H1 (cell line): ENCODE measurements around the gene PRC1. TPM values are rescaled to one million over a fixed set of nuclear protein-coding genes. Genes with fewer than 3 reads are reported as not detected.

Experiments used
- ASH2L ChIP-seq: fragments of 200-600, 300-600 bp; sonication (generic); IDR thresholded peaks from one replicate; pipeline ENCODE4 v1.7.1; 2017; ENCODE audit warnings: low read length
- KDM5A ChIP-seq: fragments of 200-600 bp; IDR thresholded peaks from 2 replicates; pipeline ENCODE4 v1.7.1; 2012; ENCODE audit warnings: mild to moderate bottlenecking, low read length, inconsistent platforms, mixed read lengths
- NANOG ChIP-seq: IDR thresholded peaks from 2 replicates; pipeline ENCODE4 v1.6.1; 2011; ENCODE audit warnings: low read length, low read depth, mild to moderate bottlenecking, inconsistent platforms; ENCODE audit not compliant: insufficient read depth, poor library complexity, severe bottlenecking
- RXRA ChIP-seq: IDR thresholded peaks from 2 replicates; pipeline ENCODE4 v1.6.1; 2011; ENCODE audit warnings: low read depth, mild to moderate bottlenecking, low read length, moderate library complexity; ENCODE audit not compliant: insufficient read depth
- SP4 ChIP-seq: IDR thresholded peaks from 2 replicates; pipeline ENCODE4 v1.6.1; 2012; ENCODE audit warnings: low read length, inconsistent platforms
- SRF ChIP-seq: IDR thresholded peaks from 2 replicates; pipeline ENCODE4 v1.6.1; 2011; ENCODE audit warnings: mild to moderate bottlenecking, low read depth, low read length, moderate library complexity
- polyA plus RNA-seq, 7 experiments: library from polyadenylated mRNA; depleted of rRNA in 3 of 7; stranded (reverse) in 5 of 7; unstranded in 2 of 7; fragments of >200 nt in 5 of 7; fragments of 200-250 nt in 2 of 7; gene quantifications; 1 replicate in 5 of 7; 2 replicates in 1 of 7; 4 replicates in 1 of 7; pipeline versions ENCODE4 v1.2.1 to v1.2.3, GENCODE V29; 2011 to 2013; ENCODE audit warnings: missing spikeins in 2 of 7, mixed read lengths in 2 of 7
- total RNA-seq: library from RNA; stranded (reverse); fragmentation: NEBNext Ultra II Directional; extraction: Animal tissue kit (Norgen Biotek cat#: 25700); gene quantifications from 2 replicates; pipeline ENCODE4 v1.2.1, GENCODE V29; 2021
- TF ChIP-seq, protein P1 (sequence below), 3 experiments: IDR thresholded peaks; 1 replicate in 2 of 3; 2 replicates in 1 of 3; pipeline versions ENCODE4 v1.5.1 to v1.6.1; 2011; ENCODE audit warnings: low read length in 3 of 3, mild to moderate bottlenecking in 3 of 3, inconsistent platforms in 2 of 3, low read depth in 1 of 3, moderate library complexity in 1 of 3; ENCODE audit not compliant: insufficient read depth in 1 of 3; ENCODE audit errors: control extremely low read depth in 1 of 3
- TF ChIP-seq, protein P2 (sequence below): IDR thresholded peaks from 2 replicates; pipeline ENCODE4 v1.6.1; 2011; ENCODE audit warnings: low read depth, mild to moderate bottlenecking, low read length; ENCODE audit not compliant: insufficient read depth

The PRC1 gene
- total and polyA plus RNA-seq, 2 of the 8 experiments (the other 6 are each of a cell fraction or from before 2014, with no cell fraction given) = 90.7 to 181 TPM

DNA sequence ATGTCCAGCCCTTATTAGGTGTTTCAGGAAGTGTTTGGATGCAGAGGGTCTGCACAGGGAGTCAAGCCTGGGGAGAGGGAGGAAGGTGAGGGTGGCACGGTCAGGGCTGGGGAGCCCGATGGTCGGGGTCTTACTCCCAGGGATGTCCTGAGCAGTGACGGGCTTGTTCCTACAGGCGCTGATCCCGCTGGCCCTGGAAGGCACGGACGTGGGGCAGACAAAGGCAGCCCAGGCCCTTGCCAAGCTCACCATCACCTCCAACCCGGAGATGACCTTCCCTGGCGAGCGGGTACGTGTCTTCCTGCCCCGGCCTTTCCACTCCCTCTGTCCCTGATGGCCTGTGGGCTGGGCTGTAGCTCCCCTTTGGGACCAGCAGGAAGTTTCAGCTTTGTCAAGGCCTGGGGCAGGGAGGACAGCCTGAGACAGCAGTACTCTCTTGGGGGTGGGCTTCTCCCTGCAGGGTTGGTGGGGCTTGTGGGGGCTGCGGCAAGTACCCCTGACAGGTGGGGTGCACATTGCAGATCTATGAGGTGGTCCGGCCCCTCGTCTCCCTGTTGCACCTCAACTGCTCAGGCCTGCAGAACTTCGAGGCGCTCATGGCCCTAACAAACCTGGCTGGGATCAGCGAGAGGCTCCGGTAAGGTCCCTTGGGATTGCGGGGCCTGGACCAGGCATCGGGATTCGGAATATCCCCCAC, 44.2 kb downstream of the PRC1 start (continued):
- TF ChIP-seq SRF = no peak
- TF ChIP-seq RXRA = no peak
- no peak for TF ChIP-seq NANOG
- no peak for TF ChIP-seq KDM5A
- TF ChIP-seq ASH2L = no peak
- TF ChIP-seq, protein P1, sequence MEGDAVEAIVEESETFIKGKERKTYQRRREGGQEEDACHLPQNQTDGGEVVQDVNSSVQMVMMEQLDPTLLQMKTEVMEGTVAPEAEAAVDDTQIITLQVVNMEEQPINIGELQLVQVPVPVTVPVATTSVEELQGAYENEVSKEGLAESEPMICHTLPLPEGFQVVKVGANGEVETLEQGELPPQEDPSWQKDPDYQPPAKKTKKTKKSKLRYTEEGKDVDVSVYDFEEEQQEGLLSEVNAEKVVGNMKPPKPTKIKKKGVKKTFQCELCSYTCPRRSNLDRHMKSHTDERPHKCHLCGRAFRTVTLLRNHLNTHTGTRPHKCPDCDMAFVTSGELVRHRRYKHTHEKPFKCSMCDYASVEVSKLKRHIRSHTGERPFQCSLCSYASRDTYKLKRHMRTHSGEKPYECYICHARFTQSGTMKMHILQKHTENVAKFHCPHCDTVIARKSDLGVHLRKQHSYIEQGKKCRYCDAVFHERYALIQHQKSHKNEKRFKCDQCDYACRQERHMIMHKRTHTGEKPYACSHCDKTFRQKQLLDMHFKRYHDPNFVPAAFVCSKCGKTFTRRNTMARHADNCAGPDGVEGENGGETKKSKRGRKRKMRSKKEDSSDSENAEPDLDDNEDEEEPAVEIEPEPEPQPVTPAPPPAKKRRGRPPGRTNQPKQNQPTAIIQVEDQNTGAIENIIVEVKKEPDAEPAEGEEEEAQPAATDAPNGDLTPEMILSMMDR (IDR thresholded peaks at IDR 0.05; ENCODE audit: control extremely low read depth in 1 of 3, insufficient read depth in 1 of 3, low read depth in 1 of 3, low read length in 3 of 3) = no peak
- TF ChIP-seq SP4 = no peak
- TF ChIP-seq, protein P2, sequence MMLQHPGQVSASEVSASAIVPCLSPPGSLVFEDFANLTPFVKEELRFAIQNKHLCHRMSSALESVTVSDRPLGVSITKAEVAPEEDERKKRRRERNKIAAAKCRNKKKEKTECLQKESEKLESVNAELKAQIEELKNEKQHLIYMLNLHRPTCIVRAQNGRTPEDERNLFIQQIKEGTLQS = no peak
